Fibroblast of pulmonary artery (primary cell): ENCODE results near the gene NCOA6.
"Not testable (repeated sequence)": the region's sequence is repeated elsewhere in the genome, so short reads cannot be mapped to it uniquely, and the experiment has no call there.

Experiments used
- DNase-seq: peaks from one replicate; pipeline ENCODE4 v3.0.0-alpha.2; 2010; ENCODE audit warnings: low read depth
- H3K4me3 ChIP-seq: replicated peaks from 2 replicates; pipeline ENCODE4 v1.5.1; 2011; ENCODE audit warnings: low read depth, mild to moderate bottlenecking, control low read depth, low read length, moderate library complexity
- CTCF ChIP-seq: IDR thresholded peaks from 2 replicates; pipeline ENCODE4 v1.5.1; 2011; ENCODE audit warnings: mild to moderate bottlenecking, control low read depth, low read length, inconsistent platforms; ENCODE audit errors: missing control alignments

Gene NCOA6

GRCh38 chr20:34729416-34729815 lies 96.0 kb downstream of the NCOA6 start:
- no peak for TF ChIP-seq CTCF
- no peak overlapping the region for H3K4me3 ChIP-seq
- DNase-seq, result no peak

GRCh38 chr20:34724172-34724571 lies 101.3 kb downstream of the NCOA6 start:
- H3K4me3 ChIP-seq, result no peak overlapping the region
- no peak for TF ChIP-seq CTCF
- DNase-seq, result no peak

- not testable (repeated sequence) for DNase-seq, H3K4me3 ChIP-seq
Observed at GRCh38 chr20:34722560-34722959, 102.9 kb downstream of the NCOA6 start.

GRCh38 chr20:34720266-34720665 lies 105.2 kb downstream of the NCOA6 start:
- DNase-seq, result no peak
- no peak for TF ChIP-seq CTCF
- no peak overlapping the region for H3K4me3 ChIP-seq

- not testable (repeated sequence) for DNase-seq, H3K4me3 ChIP-seq
Observed at GRCh38 chr20:34719242-34720017, 106.0 kb downstream of the NCOA6 start.

- H3K4me3 ChIP-seq, result no peak overlapping the region
- DNase-seq, result no peak
- TF ChIP-seq CTCF, result no peak
Observed at GRCh38 chr20:34717230-34718095, 108.0 kb downstream of the NCOA6 start.

GRCh38 chr20:34716921-34717229 lies 108.6 kb downstream of the NCOA6 start:
- TF ChIP-seq CTCF, result no peak
- no peak for DNase-seq
- no peak overlapping the region for H3K4me3 ChIP-seq

- no peak for TF ChIP-seq CTCF
- DNase-seq, result no peak
- no peak overlapping the region for H3K4me3 ChIP-seq
Observed at GRCh38 chr20:34715384-34715783, 110.1 kb downstream of the NCOA6 start.

GRCh38 chr20:34713944-34714515 lies 111.4 kb downstream of the NCOA6 start:
- H3K4me3 ChIP-seq, DNase-seq: not testable (repeated sequence)
